Endothelial cell of umbilical vein (primary cell): Measurements from ENCODE around the gene C10orf105. TPM values are rescaled to one million over a fixed set of nuclear protein-coding genes. Genes with fewer than 3 reads are reported as not detected.

Experiments used
- BruUV-seq: library from RNA; stranded (reverse); fragments of 400-500 nt; replicated peaks from 2 replicates; lab custom pipeline; 2021; lab: Mats Ljungman, UMichigan
- CTCF ChIA-PET: fragments of 300-600, 350-600 bp; sonication (Branson Sonifier 250); formaldehyde crosslinking; loops from one replicate; lab custom pipeline; 2021; ENCODE audit warnings: antibody characterized with exemption, inconsistent platforms; lab: Charles Lee
- POLR2A ChIA-PET: fragments of 300-600, 350-600 bp; sonication (Branson Sonifier 250); formaldehyde crosslinking; loops from one replicate; lab custom pipeline; 2021; ENCODE audit warnings: antibody characterized with exemption, inconsistent platforms; lab: Charles Lee
- DNase-seq: peaks from one replicate; pipeline ENCODE4 v3.0.0-alpha.2; 2011; ENCODE audit warnings: low read depth, low spot score
- FAIRE-seq: peaks from 2 replicates; lab custom pipeline; 2011; peaks lifted over from hg19 to GRCh38; lab: Jason Lieb, UNC
- H2AFZ ChIP-seq: 2 replicates; pipeline ENCODE4 v1.6.0; 2012; ENCODE audit warnings: low read depth, low read length, control low read depth, inconsistent platforms
- H3K27ac ChIP-seq: 2 replicates; pipeline ENCODE4 v1.5.1; 2011; ENCODE audit warnings: low read depth, mild to moderate bottlenecking, control low read depth, low read length, moderate library complexity; ENCODE audit not compliant: insufficient read depth
- H3K27me3 ChIP-seq, 2 experiments: 2 replicates each; pipeline versions ENCODE4 v1.6.0 to v1.6.1; 2011; ENCODE audit warnings: low read length in 2 of 2, mixed read lengths in 1 of 2; ENCODE audit not compliant: control insufficient read depth in 2 of 2, insufficient read depth in 2 of 2
- H3K36me3 ChIP-seq, 2 experiments: 2 replicates in 1 of 2; 3 replicates in 1 of 2; pipeline ENCODE4 v1.5.1; 2011; ENCODE audit warnings: low read length in 2 of 2, mild to moderate bottlenecking in 1 of 2, moderate library complexity in 1 of 2; ENCODE audit not compliant: control insufficient read depth in 2 of 2, insufficient read depth in 2 of 2; ENCODE audit errors: extremely low read depth in 1 of 2
- H3K4me1 ChIP-seq: 3 replicates; pipeline ENCODE4 v1.5.1; 2011; ENCODE audit warnings: mild to moderate bottlenecking, low read length; ENCODE audit not compliant: control insufficient read depth, insufficient read depth; ENCODE audit errors: extremely low read depth
- H3K4me2 ChIP-seq: 2 replicates; pipeline ENCODE4 v1.6.1; 2011; ENCODE audit warnings: low read length, control low read depth, mixed read lengths; ENCODE audit not compliant: insufficient read depth
- H3K4me3 ChIP-seq, 3 experiments: fragments of 200-600 bp in 1 of 3; sonication (generic), shearing (Covaris generic) in 1 of 3; replicated peaks in 1 of 3; 2 replicates each; pipeline ENCODE4 v1.5.1; 2011 to 2016; ENCODE audit warnings: control low read depth in 3 of 3, low read length in 3 of 3, mild to moderate bottlenecking in 2 of 3, inconsistent platforms in 1 of 3, low read depth in 1 of 3, moderate library complexity in 1 of 3; ENCODE audit not compliant: insufficient read depth in 1 of 3
- H3K79me2 ChIP-seq: 2 replicates; pipeline ENCODE4 v1.6.0; 2012; ENCODE audit warnings: low read length, inconsistent platforms; ENCODE audit not compliant: control insufficient read depth, insufficient read depth
- H3K9ac ChIP-seq: replicated peaks from 2 replicates; pipeline ENCODE3; 2011; ENCODE audit warnings: low read length, control low read depth; ENCODE audit not compliant: insufficient read depth; ENCODE audit errors: extremely low read depth
- H3K9me1 ChIP-seq: replicated peaks from 3 replicates; pipeline ENCODE4 v1.6.0; 2011; ENCODE audit warnings: mild to moderate bottlenecking, low read length; ENCODE audit not compliant: control insufficient read depth, insufficient read depth; ENCODE audit errors: extremely low read depth
- H3K9me3 ChIP-seq: replicated peaks from 2 replicates; pipeline ENCODE4 v1.5.1; 2012; ENCODE audit warnings: low read length, inconsistent platforms; ENCODE audit not compliant: control insufficient read depth, insufficient read depth
- H4K20me1 ChIP-seq: replicated peaks from 2 replicates; pipeline ENCODE3; 2011; ENCODE audit warnings: mild to moderate bottlenecking, low read length; ENCODE audit not compliant: control insufficient read depth, insufficient read depth; ENCODE audit errors: extremely low read depth
- EZH2 ChIP-seq: IDR thresholded peaks from 2 replicates; pipeline ENCODE4 v1.6.1; 2012; ENCODE audit warnings: borderline replicate concordance, low read depth, mild to moderate bottlenecking, moderate library complexity, low read length, inconsistent platforms; ENCODE audit not compliant: severe bottlenecking
- FOS ChIP-seq: IDR thresholded peaks from 2 replicates; pipeline ENCODE4 v1.6.1; 2011; ENCODE audit warnings: mild to moderate bottlenecking, low read length, moderate library complexity, borderline replicate concordance; ENCODE audit not compliant: insufficient read depth
- GATA2 ChIP-seq: IDR thresholded peaks from 2 replicates; pipeline ENCODE4 v1.7.0; 2011; ENCODE audit warnings: low read depth, mild to moderate bottlenecking, moderate library complexity, mixed read lengths, low read length; ENCODE audit not compliant: insufficient read length, insufficient read depth
- JUN ChIP-seq: IDR thresholded peaks from 2 replicates; pipeline ENCODE4 v1.6.1; 2011; ENCODE audit warnings: borderline replicate concordance, low read depth; ENCODE audit not compliant: insufficient read length, insufficient read depth
- MAX ChIP-seq: IDR thresholded peaks from 2 replicates; pipeline ENCODE4 v1.6.1; 2011; ENCODE audit not compliant: insufficient read depth, insufficient read length
- MYC ChIP-seq: IDR thresholded peaks from one replicate; pipeline ENCODE4 v1.6.1; 2011; ENCODE audit warnings: mild to moderate bottlenecking, low read depth, low read length
- POLR2A ChIP-seq: IDR thresholded peaks from 2 replicates; pipeline ENCODE4 v1.6.1; 2012; ENCODE audit warnings: low read depth, mild to moderate bottlenecking, control low read depth, low read length
- POLR2AphosphoS5 ChIP-seq: IDR thresholded peaks from 2 replicates; pipeline ENCODE4 v1.6.1; 2012; ENCODE audit warnings: low read depth, mild to moderate bottlenecking, control low read depth, low read length, moderate library complexity; ENCODE audit not compliant: insufficient read depth
- dilution Hi-C: fragments of 300-500 bp; cut with MboI; formaldehyde crosslinking; loops from one replicate; pipeline ENCODE4 v1.15.0; 2019; ENCODE audit warnings: low sequenced_read_pairs; ENCODE audit not compliant: extremely low pct_ligation_motif_present
- intact Hi-C: fragments of 100-400 bp; cut with micrococcal nuclease; formaldehyde crosslinking; loops from one replicate; pipeline ENCODE4 v1.10.0; 2022
- polyA plus RNA-seq, 4 experiments: library from polyadenylated mRNA; depleted of rRNA in 3 of 4; stranded (reverse) in 3 of 4; unstranded in 1 of 4; fragments of >200 nt; gene quantifications; 2 replicates each; pipeline versions ENCODE4 v1.2.1 to v1.2.3, GENCODE V29; 2011 to 2012; ENCODE audit warnings: missing spikeins in 1 of 4
- total RNA-seq: library from RNA; stranded (reverse); gene quantifications from 2 replicates; pipeline ENCODE4 v1.2.3, GENCODE V29; 2021
- TF ChIP-seq, protein P1 (sequence below), 2 donors: IDR thresholded peaks; 1 replicate in 1 of 2; 2 replicates in 1 of 2; pipeline ENCODE4 v1.5.1; 2011; ENCODE audit warnings: low read length in 2 of 2, mild to moderate bottlenecking in 2 of 2, moderate library complexity in 2 of 2, control low read depth in 1 of 2, inconsistent platforms in 1 of 2, low read depth in 1 of 2; ENCODE audit not compliant: insufficient read depth in 1 of 2; ENCODE audit errors: extremely low read depth in 1 of 2

Gene C10orf105
- total and polyA plus RNA-seq, 2 donors (not counting 3 experiments of a cell fraction or from before 2014, with no cell fraction given): not detected

GRCh38 chr10:71691405-71691804 lies 28.2 kb downstream of the C10orf105 start:
- ChIA-PET POLR2A (no interaction called here), CTCF (interaction anchor here (0.6 to 4.7 kb wide), 3 partner anchors 16 to 332 kb away, joined by 3 to 33 read pairs (median 4); no protein-coding TSS in a partner anchor)
- intact Hi-C loops: no loop called here
- Histone ChIP-seq H3K4me2 (no peak overlapping the region), H4K20me1 (no peaks in the 10 kb centered on the region), H3K27me3 (peaks cover 11 to 14% of the 10 kb centered on the region in 2 experiments), H3K27ac (no peak overlapping the region), H3K4me3 (no peak overlapping the region), H2AFZ (no peak overlapping the region), H3K4me1 (peaks cover 24% of the 10 kb centered on the region), H3K79me2 (no peaks in the 10 kb centered on the region), H3K9ac (no peak overlapping the region), H3K9me1 (no peaks in the 10 kb centered on the region), H3K9me3 (peaks cover 2% of the 10 kb centered on the region), H3K36me3 (no peaks in the 10 kb centered on the region)
- dilution Hi-C loops: no loop called here
- no peak for TF ChIP-seq MYC
- no peak for TF ChIP-seq EZH2
- TF ChIP-seq JUN: no peak
- TF ChIP-seq, protein P1, sequence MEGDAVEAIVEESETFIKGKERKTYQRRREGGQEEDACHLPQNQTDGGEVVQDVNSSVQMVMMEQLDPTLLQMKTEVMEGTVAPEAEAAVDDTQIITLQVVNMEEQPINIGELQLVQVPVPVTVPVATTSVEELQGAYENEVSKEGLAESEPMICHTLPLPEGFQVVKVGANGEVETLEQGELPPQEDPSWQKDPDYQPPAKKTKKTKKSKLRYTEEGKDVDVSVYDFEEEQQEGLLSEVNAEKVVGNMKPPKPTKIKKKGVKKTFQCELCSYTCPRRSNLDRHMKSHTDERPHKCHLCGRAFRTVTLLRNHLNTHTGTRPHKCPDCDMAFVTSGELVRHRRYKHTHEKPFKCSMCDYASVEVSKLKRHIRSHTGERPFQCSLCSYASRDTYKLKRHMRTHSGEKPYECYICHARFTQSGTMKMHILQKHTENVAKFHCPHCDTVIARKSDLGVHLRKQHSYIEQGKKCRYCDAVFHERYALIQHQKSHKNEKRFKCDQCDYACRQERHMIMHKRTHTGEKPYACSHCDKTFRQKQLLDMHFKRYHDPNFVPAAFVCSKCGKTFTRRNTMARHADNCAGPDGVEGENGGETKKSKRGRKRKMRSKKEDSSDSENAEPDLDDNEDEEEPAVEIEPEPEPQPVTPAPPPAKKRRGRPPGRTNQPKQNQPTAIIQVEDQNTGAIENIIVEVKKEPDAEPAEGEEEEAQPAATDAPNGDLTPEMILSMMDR (IDR thresholded peaks at IDR 0.05; ENCODE audit: extremely low read depth in 1 of 2, insufficient read depth in 1 of 2, low read depth in 1 of 2, low read length in 2 of 2): no peak
- TF ChIP-seq FOS: no peak
- no peak for TF ChIP-seq POLR2AphosphoS5
- TF ChIP-seq MAX: no peak
- TF ChIP-seq POLR2A: no peak
- no peak for TF ChIP-seq GATA2
- FAIRE-seq: no peak
- no peak for DNase-seq
- no TSS peak for BruUV-seq
